ENCODE measurements around the gene ZAP70.

ZAP70 gene

GRCh38 chr2:97715951-97716694 is 2.7 kb downstream of the ZAP70 start:
- no peak for DNase-seq (ENCODE audit: low read depth in 1 of 2, low spot score in 1 of 2)

GRCh38 chr2:97716695-97717612 is 3.6 kb downstream of the ZAP70 start:
- no peak for DNase-seq (ENCODE audit: low read depth in 1 of 2, low spot score in 1 of 2)

GRCh38 chr2:97717613-97717995 is 4.2 kb downstream of the ZAP70 start:
- no peak for DNase-seq (ENCODE audit: low read depth in 1 of 2, low spot score in 1 of 2)

- DNase-seq (ENCODE audit: low read depth in 1 of 2, low spot score in 1 of 2): peak in 1 of 2 donors; percentile 41
These were observed 4.9 kb downstream of the ZAP70 start for GRCh38 chr2:97718051-97718882.

- DNase-seq (ENCODE audit: low read depth in 1 of 2, low spot score in 1 of 2): no peak
These were observed 5.6 kb downstream of the ZAP70 start for GRCh38 chr2:97718942-97719341.

- DNase-seq (ENCODE audit: low read depth in 1 of 2, low spot score in 1 of 2): no peak
These were observed 6.2 kb downstream of the ZAP70 start for GRCh38 chr2:97719362-97720155.

GRCh38 chr2:97720746-97721145 is 7.4 kb downstream of the ZAP70 start:
- DNase-seq (ENCODE audit: low read depth in 1 of 2, low spot score in 1 of 2): no peak

GRCh38 chr2:97722227-97722626 is 8.9 kb downstream of the ZAP70 start:
- no peak for DNase-seq (ENCODE audit: low read depth in 1 of 2, low spot score in 1 of 2)

- DNase-seq (ENCODE audit: low read depth in 1 of 2, low spot score in 1 of 2): no peak
These were observed 10.0 kb downstream of the ZAP70 start for GRCh38 chr2:97723156-97724072.

GRCh38 chr2:97724073-97724410 is 10.7 kb downstream of the ZAP70 start:
- DNase-seq (ENCODE audit: low read depth in 1 of 2, low spot score in 1 of 2): no peak

- DNase-seq (ENCODE audit: low read depth in 1 of 2, low spot score in 1 of 2): no peak
These were observed 11.1 kb downstream of the ZAP70 start for GRCh38 chr2:97724501-97724900.

- no peak for DNase-seq (ENCODE audit: low read depth in 1 of 2, low spot score in 1 of 2)
These were observed 11.7 kb downstream of the ZAP70 start for GRCh38 chr2:97724946-97725688.

- no peak for DNase-seq (ENCODE audit: low read depth in 1 of 2, low spot score in 1 of 2)
These were observed 13.1 kb downstream of the ZAP70 start for GRCh38 chr2:97726261-97727064.

GRCh38 chr2:97727296-97727695 is 13.9 kb downstream of the ZAP70 start:
- no peak for DNase-seq (ENCODE audit: low read depth in 1 of 2, low spot score in 1 of 2)

- DNase-seq (ENCODE audit: low read depth in 1 of 2, low spot score in 1 of 2): no peak
These were observed 14.8 kb downstream of the ZAP70 start for GRCh38 chr2:97728091-97728731.

- no peak for DNase-seq (ENCODE audit: low read depth in 1 of 2, low spot score in 1 of 2)
These were observed 16.9 kb downstream of the ZAP70 start for GRCh38 chr2:97730245-97730644.

- no peak for DNase-seq (ENCODE audit: low read depth in 1 of 2, low spot score in 1 of 2)
These were observed 18.1 kb downstream of the ZAP70 start for GRCh38 chr2:97731274-97732020.

Measured in stimulated activated CD4-positive, alpha-beta T cell treated with anti-CD3 and anti-CD28 coated beads, Interleukin-15, amount 100 ng/mL, for 1 hour (primary cell).